NCI-H1092 (cell line): Measurements from ENCODE around the gene TCN1.
"Not testable (repeated sequence)": the region's sequence is repeated elsewhere in the genome, so short reads cannot be mapped to it uniquely, and the experiment has no call there.

Source experiments
- DNase-seq: peaks from one replicate; lab custom pipeline; 2025; lab: John Stamatoyannopoulos, UW

The TCN1 gene

DNA sequence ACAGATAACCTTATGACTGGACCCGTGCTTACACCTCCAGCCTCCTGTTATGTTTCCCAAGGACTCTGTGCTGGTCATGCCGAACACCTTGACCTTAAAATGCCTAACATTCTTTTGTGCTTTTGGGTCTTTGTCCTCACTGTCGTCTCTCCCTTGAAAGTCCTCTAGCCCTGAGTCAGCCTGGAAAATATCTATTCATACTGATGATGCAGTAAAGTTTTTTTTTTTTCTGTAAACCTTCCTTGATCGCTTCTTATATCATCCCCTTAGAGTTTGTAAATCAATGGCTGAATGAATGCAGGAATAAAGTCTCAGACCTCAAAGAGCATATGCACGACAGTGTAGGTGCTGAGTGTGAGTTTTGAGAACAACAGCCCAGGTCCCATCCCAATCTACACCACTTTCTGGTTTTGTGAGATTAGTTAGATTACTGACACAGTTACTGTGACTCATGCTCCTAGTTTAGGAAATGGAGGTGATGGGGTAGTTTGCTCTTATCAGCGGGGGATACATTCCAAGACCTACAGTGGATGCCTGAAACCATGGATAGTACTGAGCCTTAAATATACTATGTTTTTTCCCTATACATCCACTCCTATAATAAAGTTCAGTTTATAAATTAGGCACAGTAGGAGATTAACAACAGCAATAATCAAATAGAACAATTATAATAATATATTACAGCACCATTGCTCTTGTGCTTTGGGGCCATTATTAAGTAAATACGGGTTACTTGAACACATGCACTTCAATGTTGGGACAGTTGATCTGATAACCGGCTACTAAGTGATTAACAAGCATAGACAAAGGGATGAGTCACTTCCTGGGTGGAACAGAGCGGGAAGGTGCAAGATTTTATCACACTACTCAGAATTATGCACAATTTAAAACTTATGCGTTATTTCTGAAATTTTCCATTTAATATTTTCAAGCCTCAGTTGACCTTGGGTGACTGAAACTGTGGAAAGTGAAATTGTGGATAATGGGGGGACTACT, 8.6 kb downstream of the TCN1 start:
- DNase-seq: no peak

DNA sequence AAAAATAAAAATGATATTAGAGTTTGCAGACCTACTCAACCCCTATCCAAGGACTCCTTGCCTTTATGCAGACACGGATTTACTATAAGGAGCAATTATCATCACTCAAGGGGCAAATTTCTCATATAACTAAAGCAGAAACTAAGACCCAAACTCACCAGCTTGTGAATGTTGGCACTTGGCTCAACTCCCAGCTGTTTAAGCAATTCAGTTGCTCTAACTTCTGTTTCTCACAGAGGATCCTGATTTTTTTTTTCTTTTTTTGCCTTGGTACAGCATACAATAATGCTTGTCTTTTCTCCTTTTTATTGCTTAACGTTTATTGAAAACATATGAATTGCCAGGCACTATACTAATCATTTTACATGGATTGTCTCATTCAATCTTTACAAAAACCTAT, 11.4 kb downstream of the TCN1 start:
- no peak for DNase-seq

DNA sequence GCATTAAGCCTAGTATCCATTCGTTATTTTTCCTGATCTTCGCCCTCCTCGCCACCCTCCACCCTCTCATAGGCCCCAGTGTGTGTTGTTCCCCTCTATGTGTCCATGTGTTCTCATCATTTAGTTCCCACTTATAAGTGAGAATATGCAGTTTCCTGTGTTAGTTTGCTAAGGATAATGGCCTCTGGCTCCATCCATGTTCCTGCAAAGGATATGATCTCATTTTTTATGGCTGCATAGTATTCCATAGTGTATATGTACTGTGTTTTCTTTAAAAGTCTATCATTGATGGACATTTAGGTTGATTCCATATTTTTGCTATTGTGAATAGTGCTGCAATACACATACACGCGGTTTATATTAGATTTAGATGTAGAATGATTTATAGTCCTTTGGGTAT, 14.9 kb downstream of the TCN1 start:
- not testable (repeated sequence) for DNase-seq

DNA sequence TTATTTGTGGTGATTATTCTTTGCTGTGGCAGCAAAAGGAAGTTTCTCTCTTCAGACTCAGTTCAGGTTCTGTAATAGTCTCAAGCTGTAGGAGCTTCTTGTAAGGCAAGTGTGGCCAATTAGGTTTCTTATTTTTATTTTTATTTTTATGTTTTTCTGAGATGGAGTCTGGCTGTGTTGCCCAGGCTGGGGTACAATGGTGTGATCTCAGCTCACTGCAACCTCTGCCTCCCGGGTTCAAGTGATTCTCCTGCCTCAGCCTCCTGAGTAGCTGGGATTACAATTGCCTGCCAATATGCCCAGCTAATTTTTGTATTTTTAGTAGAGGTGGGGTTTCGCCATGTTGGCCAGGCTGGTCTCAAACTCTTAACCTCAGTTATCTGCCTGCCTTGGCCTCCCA, 16.7 kb downstream of the TCN1 start:
- not testable (repeated sequence) for DNase-seq

DNA sequence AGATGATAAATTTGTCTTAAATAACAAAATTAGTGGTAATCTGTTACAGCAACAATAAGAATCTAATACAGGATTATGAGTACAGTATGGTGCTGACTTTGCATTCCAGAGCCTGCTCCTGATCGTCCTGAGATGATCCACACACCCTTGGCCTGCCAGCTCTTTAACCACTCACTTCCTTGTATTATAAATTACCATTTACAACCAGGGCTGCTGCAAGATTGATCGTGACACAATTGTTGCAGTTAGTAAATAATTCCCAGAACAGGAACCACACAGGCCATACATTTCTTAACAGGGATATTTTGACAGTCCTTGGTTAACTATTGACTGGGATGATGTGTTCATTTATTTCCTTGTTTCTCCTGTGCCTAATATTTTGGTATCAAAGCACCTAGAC, 17.2 kb downstream of the TCN1 start:
- no peak for DNase-seq

DNA sequence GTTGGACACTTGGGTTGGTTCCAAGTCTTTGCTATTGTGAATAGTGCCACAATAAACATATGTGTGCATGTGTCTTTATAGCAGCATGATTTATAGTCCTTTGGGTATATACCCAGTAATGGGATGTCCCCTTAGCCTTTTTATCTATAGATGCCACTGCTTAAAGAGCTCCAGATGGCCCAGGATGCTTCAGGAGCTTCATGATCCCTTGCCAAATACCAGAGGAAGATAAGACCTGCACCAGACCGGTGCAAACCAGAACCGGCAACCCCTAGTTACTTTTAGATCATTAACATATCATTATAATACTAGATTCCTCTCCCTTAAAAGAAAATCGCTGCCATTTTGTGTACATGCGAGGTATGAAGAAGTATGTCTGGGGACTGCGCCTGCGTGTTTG, 17.8 kb downstream of the TCN1 start:
- DNase-seq: not testable (repeated sequence)

DNA sequence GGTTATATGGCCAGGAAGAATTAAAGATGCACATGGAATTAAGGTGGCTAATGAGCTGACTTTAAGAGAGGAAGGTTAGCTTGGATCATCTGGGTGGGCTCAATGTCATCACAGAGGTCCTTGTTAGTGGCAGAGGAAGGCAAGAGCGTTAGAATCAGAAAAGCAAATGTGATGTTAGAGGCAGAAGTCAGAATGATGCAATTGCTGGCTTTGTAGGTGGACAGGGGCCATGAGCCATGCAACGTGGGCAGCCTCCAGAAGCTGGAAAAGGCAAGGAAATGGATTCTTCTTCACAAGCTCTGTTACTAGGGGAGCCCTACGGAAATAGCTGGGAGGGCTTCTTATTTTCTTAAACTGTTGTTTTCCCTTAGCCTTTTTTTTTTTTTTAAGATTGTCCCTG, 18.7 kb downstream of the TCN1 start:
- DNase-seq: no peak

DNA sequence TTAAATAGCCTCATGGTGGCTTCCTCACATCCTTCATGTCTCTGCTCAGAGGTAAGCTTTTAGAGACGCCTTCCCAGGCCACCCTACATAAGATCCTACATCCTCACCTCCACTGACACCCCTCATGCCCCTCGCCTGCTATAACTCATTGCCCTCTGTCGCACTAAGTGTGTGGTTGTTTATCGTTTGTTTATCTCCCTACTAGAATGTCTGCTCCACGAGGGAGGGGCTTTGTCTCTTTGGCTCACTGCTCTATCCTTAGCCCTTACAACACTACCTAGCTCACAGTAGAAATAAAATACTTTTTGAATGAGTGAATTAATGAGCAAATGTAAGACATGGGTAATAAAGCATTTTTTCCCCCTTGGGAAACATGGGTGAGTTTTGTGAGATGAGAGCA, 19.7 kb downstream of the TCN1 start:
- DNase-seq: no peak

DNA sequence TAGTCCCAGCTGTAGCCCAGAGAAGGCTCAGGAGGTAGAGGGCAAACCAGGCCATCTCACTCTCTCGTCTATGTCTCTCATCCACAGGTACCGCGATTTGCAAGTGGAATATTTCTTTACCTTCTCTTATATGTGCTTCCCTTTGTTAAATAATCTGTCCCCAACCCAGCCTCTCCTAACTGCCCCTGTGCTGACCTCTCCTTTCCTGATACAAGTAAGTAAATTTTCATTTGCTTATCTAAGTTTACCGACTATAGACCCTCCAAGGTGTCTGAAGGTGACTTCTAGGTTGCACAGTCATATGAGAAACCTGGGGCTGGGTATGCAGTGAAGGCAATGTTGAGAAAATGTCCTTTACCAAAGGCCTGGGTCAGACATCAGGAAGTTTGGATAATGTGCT, 20.9 kb downstream of the TCN1 start, which contains the start of gene CBLIF:
CBLIF (minus strand) TSS at position 101 of the 400 bp plus-strand sequence; CDS start at position 55, 46 bp downstream.
- DNase-seq: no peak

DNA sequence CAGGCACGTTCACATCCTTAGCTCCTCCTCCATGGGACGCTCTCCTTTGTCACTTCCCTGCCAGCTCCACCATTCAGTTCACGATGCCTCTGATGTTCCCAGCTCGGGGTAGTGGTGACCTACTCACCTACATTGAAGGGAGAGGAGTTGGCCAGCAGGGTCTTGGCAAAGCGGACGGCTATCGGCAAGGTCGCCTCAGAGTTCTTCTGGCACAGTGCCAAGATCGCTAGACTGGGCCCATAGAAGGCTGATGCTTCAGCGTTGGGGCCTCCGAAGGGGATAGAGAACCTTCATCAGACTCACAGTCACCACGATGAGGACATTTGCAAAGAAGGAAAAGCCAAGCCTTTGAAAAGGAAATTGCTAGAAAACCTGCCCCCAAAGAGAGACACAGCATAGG, 24.0 kb downstream of the TCN1 start:
- DNase-seq: no peak

DNA sequence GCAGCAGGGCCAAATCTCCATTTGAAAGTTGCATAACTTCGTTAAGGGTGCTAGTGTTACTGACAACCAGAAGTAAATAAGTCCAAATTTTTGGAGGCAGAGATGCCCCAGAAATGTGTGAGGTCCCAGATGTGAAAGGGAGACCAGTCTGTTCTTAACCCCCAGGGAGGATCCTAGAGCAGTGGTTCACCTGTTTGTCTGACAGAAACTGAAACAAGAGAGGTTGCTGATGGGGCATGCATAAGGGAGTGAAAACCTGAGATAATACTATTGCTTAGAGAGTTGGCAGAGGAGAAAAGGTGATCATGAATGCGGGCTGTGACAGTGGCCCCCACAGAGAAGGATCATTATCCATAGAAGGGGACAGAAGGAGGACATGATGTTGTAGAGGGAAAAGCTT, 24.8 kb downstream of the TCN1 start:
- DNase-seq: no peak

DNA sequence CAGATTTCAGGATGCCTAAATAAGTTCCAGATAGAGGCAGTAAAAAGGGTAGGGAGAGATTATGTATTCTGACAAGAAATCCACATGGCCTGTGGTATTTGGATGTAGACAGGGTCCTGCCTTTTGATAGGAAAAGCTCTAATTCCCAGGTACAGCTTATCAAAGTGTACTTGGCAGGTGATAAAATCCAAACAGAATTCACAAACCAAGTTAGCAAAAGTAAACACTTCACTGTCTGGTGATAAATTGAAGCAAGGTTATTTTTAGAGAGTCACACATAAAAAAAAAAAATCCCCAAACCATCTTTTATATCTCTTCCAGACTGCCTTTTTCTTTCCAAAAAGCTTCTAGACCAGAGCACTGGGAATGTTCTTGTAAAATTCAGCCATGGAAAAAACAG, 26.7 kb downstream of the TCN1 start:
- no peak for DNase-seq

DNA sequence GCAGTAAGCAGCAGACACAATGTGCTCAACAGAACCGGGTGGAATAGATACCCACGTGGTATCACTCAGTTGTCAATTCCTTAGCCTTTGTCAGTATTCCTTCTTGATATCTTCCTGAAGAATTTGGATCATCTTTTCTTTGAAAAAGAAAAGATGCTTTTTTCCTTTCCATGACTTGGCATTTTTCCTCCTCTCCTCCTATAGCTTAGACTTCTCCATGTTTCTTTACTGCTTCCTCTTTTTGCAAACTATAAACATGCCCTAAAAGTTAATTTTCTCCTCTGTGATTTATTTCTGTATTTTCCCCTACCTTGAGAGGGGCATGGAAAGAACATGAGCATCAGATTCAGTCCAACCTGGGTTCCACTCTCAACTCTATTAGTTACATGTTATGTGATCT, 32.7 kb downstream of the TCN1 start:
- no peak for DNase-seq

DNA sequence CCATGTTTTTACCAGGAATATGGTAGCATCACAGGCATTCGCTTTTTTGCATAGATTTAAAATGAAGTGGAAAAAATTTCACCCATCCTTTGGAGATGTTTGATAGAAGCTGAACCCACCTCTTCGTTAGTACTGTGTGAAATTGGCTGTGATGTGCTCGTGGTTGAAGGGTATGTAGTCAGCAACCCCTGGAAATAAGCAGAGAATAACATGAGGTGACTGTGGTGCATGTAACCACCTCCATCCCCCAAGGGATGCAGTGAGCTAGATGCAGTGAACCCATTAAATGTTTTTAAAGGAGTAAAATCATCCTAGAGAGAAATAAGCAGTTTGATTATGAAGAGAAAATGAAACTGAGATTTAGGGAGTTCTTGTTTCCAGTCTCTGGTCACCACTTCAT, 36.9 kb downstream of the TCN1 start:
- DNase-seq: no peak

DNA sequence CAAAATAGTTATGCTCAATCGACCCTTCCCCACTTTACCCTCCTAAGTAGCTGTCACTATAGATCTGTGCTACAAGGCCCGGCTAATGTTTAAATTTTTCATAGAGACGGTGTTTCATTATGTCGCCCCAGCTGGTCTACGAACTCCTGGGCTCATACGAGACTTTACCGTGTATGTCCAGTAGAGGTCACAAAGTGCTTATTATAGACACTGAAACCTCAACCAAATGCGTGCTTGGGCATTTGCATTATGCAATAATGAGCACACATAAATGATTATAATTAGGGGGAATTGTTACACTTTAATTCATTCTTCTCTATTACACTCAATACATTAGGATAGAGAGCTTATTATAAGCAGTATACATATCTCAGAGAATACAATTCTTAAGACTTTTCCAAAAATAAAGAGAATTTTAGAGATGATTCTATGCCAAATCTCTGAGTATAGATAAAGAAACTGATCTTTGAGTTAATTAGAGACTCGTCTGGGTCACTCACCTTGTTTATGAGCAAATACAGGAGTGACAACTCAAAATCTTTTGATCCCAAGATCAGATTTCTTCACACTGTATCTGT, 43.2 kb downstream of the TCN1 start:
- DNase-seq: peak; percentile 23

DNA sequence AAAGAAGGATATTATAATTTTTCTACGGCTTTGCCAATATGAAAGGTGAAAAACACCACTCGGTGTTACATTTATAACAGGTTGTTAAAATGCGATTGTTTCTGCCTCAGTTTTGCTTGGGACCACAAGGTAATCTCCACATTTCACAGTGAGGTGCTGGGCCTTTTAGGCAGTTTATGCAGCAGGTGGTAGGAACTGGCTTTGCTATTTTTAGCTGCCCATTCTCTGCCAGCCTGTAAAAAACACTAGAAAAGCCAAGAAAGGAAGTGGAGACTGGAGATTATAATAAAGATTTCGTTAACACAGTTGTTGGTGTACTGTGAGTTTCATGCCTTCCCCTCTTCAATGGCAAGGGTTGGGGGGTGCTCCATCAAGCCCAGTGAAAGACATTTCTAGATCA, 47.7 kb downstream of the TCN1 start:
- no peak for DNase-seq

DNA sequence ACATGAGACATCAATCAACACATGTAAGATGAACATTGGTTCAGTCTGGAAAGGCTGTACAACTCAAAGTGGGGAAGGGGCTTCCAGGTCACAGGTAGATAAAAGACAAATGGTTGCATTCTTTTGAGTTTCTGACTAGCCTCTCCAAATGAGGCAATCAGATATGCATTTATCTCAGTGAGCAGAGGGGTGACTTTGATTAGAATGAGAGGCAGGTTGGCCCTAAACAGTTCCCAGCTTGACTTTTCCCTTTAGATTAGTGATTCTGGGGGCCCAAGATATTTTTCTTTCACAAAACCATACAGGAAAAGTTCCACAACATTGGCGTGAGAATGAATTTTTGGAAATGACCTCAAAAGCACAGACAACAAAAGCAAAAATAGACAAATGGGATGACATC, 49.9 kb downstream of the TCN1 start:
- DNase-seq: not testable (repeated sequence)

DNA sequence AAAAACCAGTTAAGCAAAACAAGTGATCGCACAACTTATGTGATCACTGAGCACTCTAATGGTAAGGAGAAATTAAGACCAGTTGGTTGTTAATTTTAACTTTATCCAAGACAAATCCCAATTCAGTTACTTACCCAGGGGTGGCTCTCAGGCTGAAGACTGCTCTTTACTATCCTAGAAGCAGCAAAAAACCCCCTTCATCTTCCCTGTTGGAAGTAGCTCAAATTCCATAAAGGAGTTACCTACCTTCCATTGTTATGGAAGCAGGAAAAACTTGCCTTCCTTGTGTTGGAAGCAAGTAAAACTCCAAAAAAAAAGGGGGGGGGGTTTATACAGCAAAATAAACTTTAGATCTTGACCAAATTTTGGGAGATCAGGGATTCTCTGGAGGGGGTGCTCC, 50.5 kb downstream of the TCN1 start:
- no peak for DNase-seq

DNA sequence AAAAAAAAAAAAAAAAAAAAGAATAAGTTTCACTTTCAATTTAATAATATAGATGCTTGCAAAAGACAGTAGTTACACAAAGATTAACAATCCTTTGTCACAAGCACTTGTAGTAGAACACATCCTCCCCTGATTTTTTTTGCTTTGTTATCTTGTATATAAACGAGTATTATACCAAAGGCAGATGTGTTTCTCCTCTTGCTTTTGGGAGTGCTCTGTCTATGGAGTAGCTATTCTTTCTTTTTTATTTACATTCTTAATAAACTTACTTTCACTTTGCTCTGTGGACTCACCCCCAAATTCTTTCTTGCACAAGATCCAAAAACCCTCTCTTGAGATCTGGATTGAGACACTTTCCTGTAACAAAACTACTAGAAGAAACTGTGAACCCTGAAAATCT, 52.3 kb downstream of the TCN1 start:
- no peak for DNase-seq

DNA sequence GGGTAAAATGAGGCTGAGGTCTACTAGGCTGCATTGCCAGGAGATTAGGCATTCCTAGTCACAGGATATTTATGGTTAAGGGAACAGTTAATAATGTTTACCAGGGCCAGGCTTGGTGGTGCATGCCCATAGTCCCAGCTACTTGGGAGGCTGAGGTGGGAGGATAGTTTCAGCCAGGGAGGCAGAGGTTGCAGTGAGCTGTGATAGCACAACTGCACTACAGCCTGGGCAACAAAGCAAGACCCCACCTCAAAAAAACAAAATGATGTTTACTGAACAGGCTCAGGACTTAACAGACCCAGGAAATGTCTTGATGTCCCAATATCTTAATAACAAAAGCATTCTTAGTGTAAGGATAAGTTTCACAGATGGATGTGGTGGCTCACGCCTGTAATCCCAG, 52.9 kb downstream of the TCN1 start:
- no peak for DNase-seq

DNA sequence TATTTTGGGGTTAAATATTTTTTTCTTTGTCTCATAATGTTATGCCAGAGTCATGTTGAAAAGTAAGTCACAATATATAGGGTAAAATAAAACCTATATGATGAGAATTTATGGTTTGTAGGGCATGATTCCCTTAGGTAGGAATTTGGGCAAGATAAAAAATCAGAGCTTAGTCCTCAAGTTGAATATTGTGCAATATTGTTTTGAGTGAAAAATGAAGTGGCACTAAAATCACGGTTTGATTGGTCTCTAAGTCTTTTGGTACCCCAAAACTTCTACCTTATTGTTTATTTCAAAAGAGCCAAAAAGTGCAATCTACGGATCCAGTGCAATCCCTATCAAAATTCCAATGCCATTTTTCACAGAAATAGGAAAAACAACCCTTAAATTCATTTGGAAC, 54.1 kb downstream of the TCN1 start:
- DNase-seq: no peak

DNA sequence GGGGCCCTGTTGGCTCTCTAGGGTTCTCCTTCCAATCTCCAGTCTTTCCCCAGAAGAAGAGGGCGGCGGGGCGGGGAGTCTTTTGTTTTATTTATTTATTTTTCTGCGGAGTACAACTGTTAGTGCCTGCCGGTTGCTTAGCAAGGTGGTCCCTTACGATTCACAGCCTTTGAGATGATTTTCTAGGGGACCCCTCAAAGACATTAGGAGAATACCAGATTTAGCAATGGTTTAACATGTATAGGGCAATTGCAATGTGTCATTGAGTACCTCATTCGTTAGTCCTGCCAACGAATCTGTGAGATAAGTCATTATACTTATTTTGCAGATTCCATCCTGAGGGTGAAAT, 55.4 kb downstream of the TCN1 start:
- DNase-seq: no peak

DNA sequence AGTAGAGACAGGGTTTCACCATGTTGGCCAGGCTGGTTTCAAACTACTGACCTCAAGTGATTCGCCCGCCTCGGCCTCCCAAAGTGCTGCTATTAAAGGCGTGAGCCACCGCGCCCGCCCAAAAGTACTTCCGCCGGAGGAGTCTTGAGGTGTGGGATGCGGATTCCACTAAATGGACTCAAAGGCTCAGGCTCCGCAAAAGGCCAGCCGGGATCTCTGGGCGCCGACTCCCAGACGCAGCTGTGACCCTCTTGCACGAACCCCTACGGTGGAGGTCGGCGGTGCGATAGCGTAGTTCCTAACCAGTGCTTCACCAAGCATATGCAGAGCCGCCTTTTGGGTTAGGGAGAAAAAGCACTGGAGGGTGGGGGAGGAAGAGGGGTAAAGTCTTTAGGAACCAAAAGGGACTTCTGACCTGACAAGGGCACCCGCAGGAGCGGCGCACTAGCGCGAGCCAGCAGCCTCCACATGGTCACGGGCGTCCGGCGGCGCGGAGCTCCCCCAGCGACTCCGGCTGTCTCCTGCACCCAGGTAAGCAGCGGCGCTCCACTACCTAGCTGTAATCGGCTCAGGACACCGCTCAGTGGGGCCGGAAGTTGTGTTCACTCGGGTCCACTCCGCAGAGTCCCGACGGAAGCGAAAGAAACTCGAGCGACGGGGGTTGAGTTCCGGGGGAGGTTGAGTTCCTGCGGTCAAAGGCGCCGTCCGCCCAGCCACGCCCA, 55.9 kb downstream of the TCN1 start, which contains the start of gene MRPL16:
MRPL16 (minus strand) TSS at position 590 of the 722 bp plus-strand sequence; CDS start at position 470, 120 bp downstream.
- peak; percentile 89 for DNase-seq
